HEK293 (cell line): Measurements from ENCODE around the gene MSRB3.

Source experiments
- CTCF ChIA-PET: fragments of 350-600 bp; formaldehyde crosslinking; extraction: SDS; loops from one replicate; lab custom pipeline; 2021; ENCODE audit warnings: antibody characterized with exemption; lab: Yijun Ruan, JAX
- POLR2A ChIA-PET: fragments of 300-600 bp; formaldehyde crosslinking; extraction: SDS; loops from one replicate; lab custom pipeline; 2020; ENCODE audit warnings: antibody characterized with exemption, inconsistent platforms; lab: Yijun Ruan, JAX
- H3K27ac ChIP-seq: fragments of 200-500 bp; sonication (Bioruptor generic); 2 replicates; pipeline ENCODE4 v1.5.1; 2014; ENCODE audit warnings: low read depth, low read length, control low read depth, inconsistent platforms; ENCODE audit errors: extremely low read depth
- H3K36me3 ChIP-seq, 2 experiments: fragments of 200-500 bp in 1 of 2; sonication (Bioruptor generic) in 1 of 2; 1 replicate in 1 of 2; 2 replicates in 1 of 2; pipeline ENCODE4 v1.5.1; 2014 to 2017; ENCODE audit warnings: inconsistent platforms in 2 of 2, low read length in 2 of 2; ENCODE audit not compliant: control insufficient read depth in 2 of 2, insufficient read depth in 1 of 2
- H3K4me1 ChIP-seq: fragments of 200-500 bp; sonication (Bioruptor generic); 2 replicates; pipeline ENCODE4 v1.5.1; 2014; ENCODE audit warnings: mild to moderate bottlenecking, low read length, inconsistent platforms; ENCODE audit not compliant: control insufficient read depth, insufficient read depth
- H3K4me3 ChIP-seq: 2 replicates; pipeline ENCODE4 v1.5.1; 2011; ENCODE audit warnings: low read depth, mild to moderate bottlenecking, control low read depth, low read length, moderate library complexity
- H3K9me3 ChIP-seq: fragments of 200-500 bp; sonication (Bioruptor generic); 2 replicates; pipeline ENCODE4 v1.5.1; 2014; ENCODE audit warnings: low read depth, low read length, inconsistent platforms; ENCODE audit not compliant: control insufficient read depth, insufficient read depth
- KLF1 ChIP-seq: fragments of 450-650 bp; formaldehyde crosslinking; IDR thresholded peaks from 2 replicates; pipeline ENCODE4 v1.5.1; 2016; ENCODE audit warnings: missing biosample characterization, missing genetic modification characterization
- KLF7 ChIP-seq: fragments of 450-650 bp; formaldehyde crosslinking; IDR thresholded peaks from 2 replicates; pipeline ENCODE4 v1.5.1; 2016; ENCODE audit warnings: missing biosample characterization, missing genetic modification characterization, borderline replicate concordance
- SALL2 ChIP-seq: fragments of 450-650 bp; formaldehyde crosslinking; IDR thresholded peaks from 2 replicates; pipeline ENCODE4 v1.5.0; 2017; ENCODE audit warnings: missing biosample characterization, mild to moderate bottlenecking, missing genetic modification characterization, borderline replicate concordance
- SCRT1 ChIP-seq: fragments of 450-650 bp; formaldehyde crosslinking; IDR thresholded peaks from 2 replicates; pipeline ENCODE4 v1.5.1; 2016; ENCODE audit warnings: missing biosample characterization, missing genetic modification characterization, borderline replicate concordance
- TCF7L2 ChIP-seq: IDR thresholded peaks from 2 replicates; pipeline ENCODE4 v1.6.1; 2011; ENCODE audit warnings: low read depth, mild to moderate bottlenecking, inconsistent platforms, low read length, moderate library complexity, borderline replicate concordance
- ZBTB1 ChIP-seq: fragments of 450-650 bp; formaldehyde crosslinking; IDR thresholded peaks from 2 replicates; pipeline ENCODE4 v1.5.1; 2016; ENCODE audit warnings: missing biosample characterization, missing genetic modification characterization
- ZBTB21 ChIP-seq: fragments of 450-650 bp; formaldehyde crosslinking; IDR thresholded peaks from 2 replicates; pipeline ENCODE4 v1.5.1; 2017; ENCODE audit warnings: missing biosample characterization, missing genetic modification characterization
- ZBTB7A ChIP-seq: fragments of 450-650 bp; formaldehyde crosslinking; IDR thresholded peaks from 2 replicates; pipeline ENCODE4 v1.5.1; 2016; ENCODE audit warnings: low read depth, missing biosample characterization, missing genetic modification characterization
- ZFP37 ChIP-seq: fragments of 450-650 bp; formaldehyde crosslinking; IDR thresholded peaks from 2 replicates; pipeline ENCODE4 v1.5.1; 2016; ENCODE audit warnings: missing biosample characterization, missing genetic modification characterization
- ZNF121 ChIP-seq: fragments of 450-650 bp; formaldehyde crosslinking; IDR thresholded peaks from 2 replicates; pipeline ENCODE4 v1.5.1; 2016; ENCODE audit warnings: missing biosample characterization, missing genetic modification characterization
- ZNF133 ChIP-seq: fragments of 450-650 bp; formaldehyde crosslinking; IDR thresholded peaks from 2 replicates; pipeline ENCODE4 v1.5.1; 2016; ENCODE audit warnings: missing biosample characterization, missing genetic modification characterization
- ZNF138 ChIP-seq: fragments of 450-650 bp; formaldehyde crosslinking; IDR thresholded peaks from 2 replicates; pipeline ENCODE4 v1.5.1; 2016; ENCODE audit warnings: missing biosample characterization, missing genetic modification characterization, borderline replicate concordance
- ZNF19 ChIP-seq: fragments of 450-650 bp; formaldehyde crosslinking; IDR thresholded peaks from 2 replicates; pipeline ENCODE4; 2016; ENCODE audit warnings: missing biosample characterization, missing genetic modification characterization, low read depth
- ZNF341 ChIP-seq: fragments of 450-650 bp; formaldehyde crosslinking; IDR thresholded peaks from 2 replicates; pipeline ENCODE4; 2016; ENCODE audit warnings: low read depth, missing biosample characterization, missing genetic modification characterization
- ZNF350 ChIP-seq: fragments of 450-650 bp; formaldehyde crosslinking; IDR thresholded peaks from 2 replicates; pipeline ENCODE4 v1.5.0; 2017; ENCODE audit warnings: missing biosample characterization, mild to moderate bottlenecking, missing genetic modification characterization
- ZNF366 ChIP-seq: fragments of 450-650 bp; formaldehyde crosslinking; conservative IDR thresholded peaks from 2 replicates; pipeline ENCODE4 v1.5.1; 2016; ENCODE audit warnings: missing biosample characterization, missing genetic modification characterization
- ZNF423 ChIP-seq: fragments of 450-650 bp; formaldehyde crosslinking; IDR thresholded peaks from 2 replicates; pipeline ENCODE4 v1.5.1; 2016; ENCODE audit warnings: missing biosample characterization, missing genetic modification characterization
- ZNF623 ChIP-seq: fragments of 450-650 bp; formaldehyde crosslinking; IDR thresholded peaks from 2 replicates; pipeline ENCODE4 v1.5.1; 2016; ENCODE audit warnings: missing biosample characterization, missing genetic modification characterization
- ZNF677 ChIP-seq: fragments of 450-650 bp; IDR thresholded peaks from 2 replicates; pipeline ENCODE4 v1.5.0; 2018; ENCODE audit warnings: missing biosample characterization, mild to moderate bottlenecking, missing genetic modification characterization, moderate library complexity
- ZNF747 ChIP-seq: fragments of 450-650 bp; formaldehyde crosslinking; IDR thresholded peaks from 2 replicates; pipeline ENCODE4 v1.5.1; 2016; ENCODE audit warnings: missing biosample characterization, missing genetic modification characterization
- TF ChIP-seq, protein P1 (sequence below): fragments of 450-650 bp; formaldehyde crosslinking; IDR thresholded peaks from 2 replicates; pipeline ENCODE4 v1.5.1; 2016; ENCODE audit warnings: missing biosample characterization, missing genetic modification characterization
- TF ChIP-seq, protein P2 (sequence below): fragments of 450-650 bp; IDR thresholded peaks from 2 replicates; pipeline ENCODE4 v1.5.1; 2018; ENCODE audit warnings: missing biosample characterization, mild to moderate bottlenecking, missing genetic modification characterization
- TF ChIP-seq, protein P3 (sequence below): fragments of 450-650 bp; formaldehyde crosslinking; IDR thresholded peaks from 2 replicates; pipeline ENCODE4 v1.5.1; 2017; ENCODE audit warnings: missing biosample characterization, missing genetic modification characterization
- TF ChIP-seq, protein P4 (sequence below): fragments of 450-650 bp; formaldehyde crosslinking; IDR thresholded peaks from 2 replicates; pipeline ENCODE4 v1.5.1; 2016; ENCODE audit warnings: missing biosample characterization, missing genetic modification characterization

The MSRB3 gene

DNA sequence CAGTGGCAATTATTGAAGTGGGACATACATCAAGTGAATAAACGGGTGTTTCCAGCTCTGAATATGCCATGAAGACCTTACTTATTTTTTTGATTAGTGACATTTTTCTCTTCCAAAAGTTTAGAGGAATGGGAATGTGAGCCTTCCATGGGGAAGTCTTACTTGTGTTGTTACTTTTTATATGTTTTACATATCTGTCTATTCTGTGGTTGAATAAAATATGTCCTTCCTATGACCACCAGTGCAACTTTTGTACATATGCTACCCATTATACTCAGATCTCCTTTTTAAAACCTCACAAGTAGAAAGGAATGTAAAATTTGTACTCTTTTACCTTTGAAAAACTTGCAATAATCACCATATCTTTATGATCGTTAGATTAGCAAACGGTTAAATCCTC lies 132.7 kb downstream of the MSRB3 start:
- ChIA-PET CTCF (interaction anchor here (0.7 kb wide), 1 partner anchor 736 kb away, joined by 3 read pairs; no protein-coding TSS in a partner anchor), POLR2A (no interaction called here)
- no peak overlapping the region for H3K27ac ChIP-seq
- TF ChIP-seq ZNF623 (no peak), KLF7 (tag by site-specific recombination) (no peak), ZNF341 (tag by site-specific recombination) (no peak), ZNF350 (tag by site-specific recombination) (no peak), ZNF747 (tag by site-specific recombination) (no peak), SALL2 (tag by site-specific recombination) (no peak), ZNF138 (tag by site-specific recombination) (no peak), ZBTB21 (no peak), ZNF133 (tag by site-specific recombination) (no peak), ZNF677 (tag by site-specific recombination) (no peak), ZFP37 (no peak), ZNF423 (tag by site-specific recombination) (no peak), ZNF19 (tag by site-specific recombination) (no peak), KLF1 (no peak), TCF7L2 (no peak)
- TF ChIP-seq, protein P1, sequence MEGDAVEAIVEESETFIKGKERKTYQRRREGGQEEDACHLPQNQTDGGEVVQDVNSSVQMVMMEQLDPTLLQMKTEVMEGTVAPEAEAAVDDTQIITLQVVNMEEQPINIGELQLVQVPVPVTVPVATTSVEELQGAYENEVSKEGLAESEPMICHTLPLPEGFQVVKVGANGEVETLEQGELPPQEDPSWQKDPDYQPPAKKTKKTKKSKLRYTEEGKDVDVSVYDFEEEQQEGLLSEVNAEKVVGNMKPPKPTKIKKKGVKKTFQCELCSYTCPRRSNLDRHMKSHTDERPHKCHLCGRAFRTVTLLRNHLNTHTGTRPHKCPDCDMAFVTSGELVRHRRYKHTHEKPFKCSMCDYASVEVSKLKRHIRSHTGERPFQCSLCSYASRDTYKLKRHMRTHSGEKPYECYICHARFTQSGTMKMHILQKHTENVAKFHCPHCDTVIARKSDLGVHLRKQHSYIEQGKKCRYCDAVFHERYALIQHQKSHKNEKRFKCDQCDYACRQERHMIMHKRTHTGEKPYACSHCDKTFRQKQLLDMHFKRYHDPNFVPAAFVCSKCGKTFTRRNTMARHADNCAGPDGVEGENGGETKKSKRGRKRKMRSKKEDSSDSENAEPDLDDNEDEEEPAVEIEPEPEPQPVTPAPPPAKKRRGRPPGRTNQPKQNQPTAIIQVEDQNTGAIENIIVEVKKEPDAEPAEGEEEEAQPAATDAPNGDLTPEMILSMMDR, result no peak
- TF ChIP-seq, protein P2, sequence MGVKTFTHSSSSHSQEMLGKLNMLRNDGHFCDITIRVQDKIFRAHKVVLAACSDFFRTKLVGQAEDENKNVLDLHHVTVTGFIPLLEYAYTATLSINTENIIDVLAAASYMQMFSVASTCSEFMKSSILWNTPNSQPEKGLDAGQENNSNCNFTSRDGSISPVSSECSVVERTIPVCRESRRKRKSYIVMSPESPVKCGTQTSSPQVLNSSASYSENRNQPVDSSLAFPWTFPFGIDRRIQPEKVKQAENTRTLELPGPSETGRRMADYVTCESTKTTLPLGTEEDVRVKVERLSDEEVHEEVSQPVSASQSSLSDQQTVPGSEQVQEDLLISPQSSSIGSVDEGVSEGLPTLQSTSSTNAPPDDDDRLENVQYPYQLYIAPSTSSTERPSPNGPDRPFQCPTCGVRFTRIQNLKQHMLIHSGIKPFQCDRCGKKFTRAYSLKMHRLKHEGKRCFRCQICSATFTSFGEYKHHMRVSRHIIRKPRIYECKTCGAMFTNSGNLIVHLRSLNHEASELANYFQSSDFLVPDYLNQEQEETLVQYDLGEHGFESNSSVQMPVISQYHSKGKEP (tag by site-specific recombination), result no peak
- TF ChIP-seq, protein P3, sequence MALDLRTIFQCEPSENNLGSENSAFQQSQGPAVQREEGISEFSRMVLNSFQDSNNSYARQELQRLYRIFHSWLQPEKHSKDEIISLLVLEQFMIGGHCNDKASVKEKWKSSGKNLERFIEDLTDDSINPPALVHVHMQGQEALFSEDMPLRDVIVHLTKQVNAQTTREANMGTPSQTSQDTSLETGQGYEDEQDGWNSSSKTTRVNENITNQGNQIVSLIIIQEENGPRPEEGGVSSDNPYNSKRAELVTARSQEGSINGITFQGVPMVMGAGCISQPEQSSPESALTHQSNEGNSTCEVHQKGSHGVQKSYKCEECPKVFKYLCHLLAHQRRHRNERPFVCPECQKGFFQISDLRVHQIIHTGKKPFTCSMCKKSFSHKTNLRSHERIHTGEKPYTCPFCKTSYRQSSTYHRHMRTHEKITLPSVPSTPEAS (tag by site-specific recombination), result no peak
- no peaks in the 10 kb centered on the region for H3K4me1 ChIP-seq
- H3K36me3 ChIP-seq, result no peaks in the 10 kb centered on the region
- no peak overlapping the region for H3K4me3 ChIP-seq
- H3K9me3 ChIP-seq, result no peaks in the 10 kb centered on the region

DNA sequence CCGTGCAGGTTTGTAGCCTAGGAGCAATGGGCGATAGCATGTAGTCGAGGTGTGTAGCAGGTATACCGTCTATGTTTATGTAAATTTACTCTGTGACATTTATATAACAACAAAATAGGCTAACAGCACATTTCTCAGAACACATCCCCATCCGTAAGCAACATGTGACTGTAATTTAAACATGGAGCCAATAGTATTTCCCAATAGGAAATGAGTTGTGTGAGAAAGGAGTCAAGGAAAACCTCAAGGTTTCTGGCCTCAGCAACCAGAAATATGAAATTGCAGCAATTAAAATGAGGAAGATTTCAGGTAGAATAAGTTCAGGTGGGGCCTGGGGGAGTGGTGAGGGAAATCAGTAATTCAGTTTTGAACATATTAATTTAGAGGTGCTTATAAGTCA lies 136.0 kb downstream of the MSRB3 start:
- no peak for TF ChIP-seq ZNF366 (tag by site-specific recombination)
- Histone ChIP-seq H3K4me1 (no peaks in the 10 kb centered on the region), H3K4me3 (no peak overlapping the region), H3K9me3 (no peaks in the 10 kb centered on the region), H3K27ac (no peak overlapping the region), H3K36me3 (no peaks in the 10 kb centered on the region)
- POLR2A ChIA-PET, result no interaction called here
- CTCF ChIA-PET, result interaction anchor here (0.6 kb wide), 1 partner anchor 364 kb away, joined by 3 read pairs; no protein-coding TSS in a partner anchor

DNA sequence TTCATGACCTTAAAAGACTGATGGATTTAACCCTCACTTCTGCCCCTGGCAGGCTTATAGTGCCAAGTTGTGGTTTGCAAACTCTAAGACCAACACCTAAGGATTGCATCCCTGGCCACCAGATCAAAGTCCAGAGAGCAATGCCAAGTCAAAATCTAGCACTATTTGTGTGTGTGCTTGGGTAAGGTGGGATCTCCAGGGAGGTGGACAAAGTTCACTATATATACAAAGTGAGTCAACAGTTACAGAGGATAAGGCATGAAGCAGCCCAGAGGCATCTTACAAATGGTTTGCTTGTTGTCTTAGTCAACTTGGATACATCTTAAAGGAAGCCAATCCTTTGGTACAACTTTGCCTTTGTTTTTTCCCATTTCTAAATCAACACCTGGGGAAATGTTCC lies 137.3 kb downstream of the MSRB3 start:
- Histone ChIP-seq H3K36me3 (no peaks in the 10 kb centered on the region), H3K4me1 (no peaks in the 10 kb centered on the region), H3K4me3 (no peak overlapping the region), H3K9me3 (no peaks in the 10 kb centered on the region), H3K27ac (no peak overlapping the region)
- ChIA-PET CTCF (interaction anchor here (0.6 kb wide), 2 partner anchors 525 to 527 kb away, joined by 3 read pairs; no protein-coding TSS in a partner anchor), POLR2A (no interaction called here)
- TF ChIP-seq ZNF121 (no peak), SCRT1 (tag by site-specific recombination) (no peak), ZBTB1 (tag by site-specific recombination) (no peak), ZBTB7A (tag by site-specific recombination) (no peak)
- TF ChIP-seq, protein P4, sequence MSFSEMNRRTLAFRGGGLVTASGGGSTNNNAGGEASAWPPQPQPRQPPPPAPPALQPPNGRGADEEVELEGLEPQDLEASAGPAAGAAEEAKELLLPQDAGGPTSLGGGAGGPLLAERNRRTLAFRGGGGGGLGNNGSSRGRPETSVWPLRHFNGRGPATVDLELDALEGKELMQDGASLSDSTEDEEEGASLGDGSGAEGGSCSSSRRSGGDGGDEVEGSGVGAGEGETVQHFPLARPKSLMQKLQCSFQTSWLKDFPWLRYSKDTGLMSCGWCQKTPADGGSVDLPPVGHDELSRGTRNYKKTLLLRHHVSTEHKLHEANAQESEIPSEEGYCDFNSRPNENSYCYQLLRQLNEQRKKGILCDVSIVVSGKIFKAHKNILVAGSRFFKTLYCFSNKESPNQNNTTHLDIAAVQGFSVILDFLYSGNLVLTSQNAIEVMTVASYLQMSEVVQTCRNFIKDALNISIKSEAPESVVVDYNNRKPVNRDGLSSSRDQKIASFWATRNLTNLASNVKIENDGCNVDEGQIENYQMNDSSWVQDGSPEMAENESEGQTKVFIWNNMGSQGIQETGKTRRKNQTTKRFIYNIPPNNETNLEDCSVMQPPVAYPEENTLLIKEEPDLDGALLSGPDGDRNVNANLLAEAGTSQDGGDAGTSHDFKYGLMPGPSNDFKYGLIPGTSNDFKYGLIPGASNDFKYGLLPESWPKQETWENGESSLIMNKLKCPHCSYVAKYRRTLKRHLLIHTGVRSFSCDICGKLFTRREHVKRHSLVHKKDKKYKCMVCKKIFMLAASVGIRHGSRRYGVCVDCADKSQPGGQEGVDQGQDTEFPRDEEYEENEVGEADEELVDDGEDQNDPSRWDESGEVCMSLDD (tag by site-specific recombination), result no peak
- TF ChIP-seq, protein P1, result no peak
